GM23338 (cell line): ENCODE results near the gene TPP1.

Experiments
- CREB1 ChIP-seq: fragments of 250-450 bp; sonication (Bioruptor Pico); IDR thresholded peaks from 2 replicates; pipeline ENCODE4 v1.5.0; 2020; ENCODE audit warnings: low read depth, mild to moderate bottlenecking, moderate library complexity
- EZH2 ChIP-seq: fragments of 200-600 bp; sonication (generic); IDR thresholded peaks from one replicate; pipeline ENCODE4 v1.8.0; 2017; ENCODE audit warnings: antibody characterized with exemption, mild to moderate bottlenecking, low read depth; ENCODE audit not compliant: unreplicated experiment
- EZH2phosphoT487 ChIP-seq: fragments of 200-600 bp; sonication (generic); IDR thresholded peaks from one replicate; pipeline ENCODE4 v1.8.1; 2018; ENCODE audit warnings: antibody characterized with exemption; ENCODE audit not compliant: unreplicated experiment
- JUNB ChIP-seq: IDR thresholded peaks from one replicate; pipeline ENCODE4 v1.6.1; 2016; ENCODE audit warnings: antibody characterized with exemption; ENCODE audit not compliant: unreplicated experiment
- POLR2AphosphoS5 ChIP-seq: IDR thresholded peaks from 2 replicates; pipeline ENCODE4 v1.6.1; 2016; ENCODE audit warnings: antibody characterized with exemption, low read depth
- TF ChIP-seq, protein P1 (sequence below), 2 experiments: fragments of 200-600 bp in 1 of 2; sonication (generic) in 1 of 2; conservative IDR thresholded peaks; 2 replicates each; pipeline versions ENCODE4 v1.5.1 to v1.6.1; 2016 to 2017; ENCODE audit warnings: antibody characterized with exemption in 2 of 2, low read depth in 2 of 2, mild to moderate bottlenecking in 2 of 2, moderate library complexity in 1 of 2
- TF ChIP-seq, protein P2 (sequence below): IDR thresholded peaks from one replicate; pipeline ENCODE4 v1.6.1; 2018; ENCODE audit warnings: antibody characterized with exemption; ENCODE audit not compliant: unreplicated experiment

DNA sequence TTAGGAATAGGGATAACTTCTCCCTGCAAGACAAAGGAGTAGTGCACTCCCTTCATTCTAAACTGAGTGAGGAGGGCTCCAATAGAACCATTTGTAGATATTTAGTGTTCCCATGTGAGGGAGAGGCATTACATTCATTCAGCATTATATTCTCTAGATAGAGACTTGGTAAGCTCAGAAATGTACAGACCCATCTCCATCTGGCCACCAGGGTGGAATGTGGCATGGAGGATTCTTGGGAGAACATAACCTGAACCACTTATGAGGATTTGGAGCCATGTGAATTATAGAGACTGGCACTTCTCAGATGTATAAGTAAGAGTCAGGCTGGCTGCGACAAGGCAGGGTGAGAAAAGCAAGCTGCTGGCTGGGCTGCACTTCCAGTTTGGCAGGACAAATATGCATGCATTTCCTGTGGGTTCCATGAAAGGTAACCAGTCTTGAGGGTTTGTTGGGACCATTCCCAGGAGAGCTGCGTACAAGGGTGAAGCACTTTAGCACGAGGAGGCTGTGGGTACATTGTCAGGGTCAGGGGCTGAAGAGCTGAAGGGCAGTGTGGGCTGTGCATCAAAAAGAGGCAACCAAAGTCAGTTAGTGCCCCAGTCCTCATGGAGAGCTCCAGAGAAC, 25.0 kb downstream of the TPP1 start:
- TF ChIP-seq, protein P1, sequence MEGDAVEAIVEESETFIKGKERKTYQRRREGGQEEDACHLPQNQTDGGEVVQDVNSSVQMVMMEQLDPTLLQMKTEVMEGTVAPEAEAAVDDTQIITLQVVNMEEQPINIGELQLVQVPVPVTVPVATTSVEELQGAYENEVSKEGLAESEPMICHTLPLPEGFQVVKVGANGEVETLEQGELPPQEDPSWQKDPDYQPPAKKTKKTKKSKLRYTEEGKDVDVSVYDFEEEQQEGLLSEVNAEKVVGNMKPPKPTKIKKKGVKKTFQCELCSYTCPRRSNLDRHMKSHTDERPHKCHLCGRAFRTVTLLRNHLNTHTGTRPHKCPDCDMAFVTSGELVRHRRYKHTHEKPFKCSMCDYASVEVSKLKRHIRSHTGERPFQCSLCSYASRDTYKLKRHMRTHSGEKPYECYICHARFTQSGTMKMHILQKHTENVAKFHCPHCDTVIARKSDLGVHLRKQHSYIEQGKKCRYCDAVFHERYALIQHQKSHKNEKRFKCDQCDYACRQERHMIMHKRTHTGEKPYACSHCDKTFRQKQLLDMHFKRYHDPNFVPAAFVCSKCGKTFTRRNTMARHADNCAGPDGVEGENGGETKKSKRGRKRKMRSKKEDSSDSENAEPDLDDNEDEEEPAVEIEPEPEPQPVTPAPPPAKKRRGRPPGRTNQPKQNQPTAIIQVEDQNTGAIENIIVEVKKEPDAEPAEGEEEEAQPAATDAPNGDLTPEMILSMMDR (conservative IDR thresholded peaks at IDR 0.05; ENCODE audit: low read depth in 2 of 2) = peak in 1 of 2 experiments; percentile 16; a peak in 1 of 4 replicates
- TF ChIP-seq EZH2 = no peak
- TF ChIP-seq POLR2AphosphoS5 = no peak
- TF ChIP-seq, protein P2, sequence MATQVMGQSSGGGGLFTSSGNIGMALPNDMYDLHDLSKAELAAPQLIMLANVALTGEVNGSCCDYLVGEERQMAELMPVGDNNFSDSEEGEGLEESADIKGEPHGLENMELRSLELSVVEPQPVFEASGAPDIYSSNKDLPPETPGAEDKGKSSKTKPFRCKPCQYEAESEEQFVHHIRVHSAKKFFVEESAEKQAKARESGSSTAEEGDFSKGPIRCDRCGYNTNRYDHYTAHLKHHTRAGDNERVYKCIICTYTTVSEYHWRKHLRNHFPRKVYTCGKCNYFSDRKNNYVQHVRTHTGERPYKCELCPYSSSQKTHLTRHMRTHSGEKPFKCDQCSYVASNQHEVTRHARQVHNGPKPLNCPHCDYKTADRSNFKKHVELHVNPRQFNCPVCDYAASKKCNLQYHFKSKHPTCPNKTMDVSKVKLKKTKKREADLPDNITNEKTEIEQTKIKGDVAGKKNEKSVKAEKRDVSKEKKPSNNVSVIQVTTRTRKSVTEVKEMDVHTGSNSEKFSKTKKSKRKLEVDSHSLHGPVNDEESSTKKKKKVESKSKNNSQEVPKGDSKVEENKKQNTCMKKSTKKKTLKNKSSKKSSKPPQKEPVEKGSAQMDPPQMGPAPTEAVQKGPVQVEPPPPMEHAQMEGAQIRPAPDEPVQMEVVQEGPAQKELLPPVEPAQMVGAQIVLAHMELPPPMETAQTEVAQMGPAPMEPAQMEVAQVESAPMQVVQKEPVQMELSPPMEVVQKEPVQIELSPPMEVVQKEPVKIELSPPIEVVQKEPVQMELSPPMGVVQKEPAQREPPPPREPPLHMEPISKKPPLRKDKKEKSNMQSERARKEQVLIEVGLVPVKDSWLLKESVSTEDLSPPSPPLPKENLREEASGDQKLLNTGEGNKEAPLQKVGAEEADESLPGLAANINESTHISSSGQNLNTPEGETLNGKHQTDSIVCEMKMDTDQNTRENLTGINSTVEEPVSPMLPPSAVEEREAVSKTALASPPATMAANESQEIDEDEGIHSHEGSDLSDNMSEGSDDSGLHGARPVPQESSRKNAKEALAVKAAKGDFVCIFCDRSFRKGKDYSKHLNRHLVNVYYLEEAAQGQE = no peak
- no peak for TF ChIP-seq JUNB
- TF ChIP-seq CREB1 (CRISPR knock-in tag) = no peak
- no peak for TF ChIP-seq EZH2phosphoT487
